Sigmoid colon (tissue), 7 donors: ENCODE measurements around the gene MT1A. TPM values are rescaled to one million over a fixed set of nuclear protein-coding genes. Genes with fewer than 3 reads are reported as not detected.

ENCODE experiments used
- DNase-seq: peaks from one replicate; pipeline ENCODE4 v3.0.0-alpha.2; 2019
- H3K27ac ChIP-seq, 4 donors: fragments of 200-600 bp; sonication (generic); one replicate each; pipeline ENCODE4 v1.5.1; 2016 to 2019; ENCODE audit warnings: mild to moderate bottlenecking in 1 of 4
- H3K27me3 ChIP-seq, 3 donors: fragments of 200-600 bp; sonication (generic); one replicate each; pipeline ENCODE4 v1.5.1; 2019; ENCODE audit warnings: mild to moderate bottlenecking in 1 of 3
- H3K36me3 ChIP-seq, 4 donors: fragments of 200-600 bp; sonication (generic); one replicate each; pipeline ENCODE4 v1.5.1; 2016 to 2019
- H3K4me1 ChIP-seq, 4 donors: fragments of 200-600 bp; sonication (generic); one replicate each; pipeline ENCODE4 v1.5.1; 2017 to 2019
- H3K4me3 ChIP-seq, 4 donors: fragments of 200-600 bp; sonication (generic); one replicate each; pipeline ENCODE4 v1.5.1; 2017 to 2019; ENCODE audit warnings: mild to moderate bottlenecking in 2 of 4, moderate library complexity in 1 of 4
- H3K9me3 ChIP-seq, 4 donors: fragments of 200-600 bp in 3 of 4; sonication (generic) in 3 of 4; one replicate each; pipeline versions ENCODE4 v1.5.1 to v1.6.1; 2013 to 2019
- EP300 ChIP-seq, 4 donors: sonication (generic); formaldehyde crosslinking; IDR thresholded peaks; one replicate each; pipeline ENCODE4 v1.6.1; 2017; ENCODE audit warnings: antibody characterized with exemption in 4 of 4
- POLR2A ChIP-seq, 2 donors: fragments of 450-650 bp; IDR thresholded peaks; one replicate each; pipeline ENCODE4 v1.6.1; 2016; ENCODE audit warnings: antibody characterized with exemption in 2 of 2, mild to moderate bottlenecking in 2 of 2, moderate library complexity in 2 of 2
- POLR2AphosphoS5 ChIP-seq, 4 donors: sonication (generic); formaldehyde crosslinking; IDR thresholded peaks; one replicate each; pipeline ENCODE4 v1.6.1; 2017; ENCODE audit warnings: antibody characterized with exemption in 4 of 4
- WGBS, 2 donors: extraction: QIAGEN DNeasy Blood & Tissue Kit; methylation state at CpG; one replicate each; pipeline ENCODE4 v1.1.7; 2013; 5-methylcytosine and 5-hydroxymethylcytosine counted together
- intact Hi-C: fragments of 100-400 bp; cut with DNase I; formaldehyde crosslinking; loops from one replicate; pipeline ENCODE4 v1.15.1; 2023
- polyA plus RNA-seq, 3 donors: library from polyadenylated mRNA; stranded (reverse); fragments of 200-250 nt; gene quantifications; one replicate each; pipeline ENCODE4 v1.2.3, GENCODE V29; 2013
- total RNA-seq, 4 donors: library from RNA; depleted of rRNA; stranded (reverse); fragments of >200 nt; gene quantifications; one replicate each; pipeline ENCODE4 v1.1.0, GENCODE V29; 2016
- TF ChIP-seq, protein P1 (sequence below), 4 experiments: fragments of 450-650 bp in 3 of 4; fragments of 200-600 bp in 1 of 4; IDR thresholded peaks; one replicate each; pipeline ENCODE4 v1.5.1; 2016 to 2019; ENCODE audit warnings: antibody characterized with exemption in 4 of 4, mild to moderate bottlenecking in 3 of 4, moderate library complexity in 2 of 4
- donor health status: healthy with polysubstance abuse.
- donor health status: Bipolar disorder and iron deficiency.
- donor health status: healthy.

Gene MT1A
- total and polyA plus RNA-seq, 7 donors = 13.9 to 63.4 (median 30.3) TPM; not detected in 2

DNA sequence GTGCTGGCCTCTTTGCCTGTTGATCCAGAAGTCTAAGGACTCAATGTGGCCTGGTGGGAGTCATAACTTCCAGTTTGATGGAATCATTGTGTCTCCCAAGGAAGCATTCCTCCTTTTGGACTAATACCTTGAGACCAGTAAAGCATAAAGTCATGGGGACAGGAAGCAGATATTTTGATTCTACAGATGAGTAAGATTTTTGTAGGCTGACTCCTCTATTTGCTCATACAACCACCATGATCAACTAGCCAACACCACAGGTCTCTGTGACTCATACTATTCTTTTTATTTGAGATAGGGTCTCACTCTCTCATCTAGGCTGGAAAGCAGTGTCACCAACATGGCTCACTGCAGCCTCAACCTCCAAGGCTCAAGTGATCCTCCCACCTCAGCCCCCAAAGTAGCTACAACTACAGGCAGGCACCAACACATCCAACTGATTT lies 23.9 kb upstream of the MT1A start:
- no peak for DNase-seq
- Histone ChIP-seq H3K4me3 (no peak overlapping the region), H3K27ac (no peak overlapping the region), H3K36me3 (no peaks in the 10 kb centered on the region), H3K4me1 (peaks cover 0 to 28% (median 20%) of the 10 kb centered on the region in 4 donors), H3K9me3 (no peaks in the 10 kb centered on the region), H3K27me3 (no peaks in the 10 kb centered on the region)
- intact Hi-C loops = no loop called here
- TF ChIP-seq POLR2A (IDR thresholded peaks at IDR 0.05) (no peak), POLR2AphosphoS5 (IDR thresholded peaks at IDR 0.05) (no peak), EP300 (IDR thresholded peaks at IDR 0.05) (no peak)
- TF ChIP-seq, protein P1, sequence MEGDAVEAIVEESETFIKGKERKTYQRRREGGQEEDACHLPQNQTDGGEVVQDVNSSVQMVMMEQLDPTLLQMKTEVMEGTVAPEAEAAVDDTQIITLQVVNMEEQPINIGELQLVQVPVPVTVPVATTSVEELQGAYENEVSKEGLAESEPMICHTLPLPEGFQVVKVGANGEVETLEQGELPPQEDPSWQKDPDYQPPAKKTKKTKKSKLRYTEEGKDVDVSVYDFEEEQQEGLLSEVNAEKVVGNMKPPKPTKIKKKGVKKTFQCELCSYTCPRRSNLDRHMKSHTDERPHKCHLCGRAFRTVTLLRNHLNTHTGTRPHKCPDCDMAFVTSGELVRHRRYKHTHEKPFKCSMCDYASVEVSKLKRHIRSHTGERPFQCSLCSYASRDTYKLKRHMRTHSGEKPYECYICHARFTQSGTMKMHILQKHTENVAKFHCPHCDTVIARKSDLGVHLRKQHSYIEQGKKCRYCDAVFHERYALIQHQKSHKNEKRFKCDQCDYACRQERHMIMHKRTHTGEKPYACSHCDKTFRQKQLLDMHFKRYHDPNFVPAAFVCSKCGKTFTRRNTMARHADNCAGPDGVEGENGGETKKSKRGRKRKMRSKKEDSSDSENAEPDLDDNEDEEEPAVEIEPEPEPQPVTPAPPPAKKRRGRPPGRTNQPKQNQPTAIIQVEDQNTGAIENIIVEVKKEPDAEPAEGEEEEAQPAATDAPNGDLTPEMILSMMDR (IDR thresholded peaks at IDR 0.05) = no peak

GRCh38 chr16:56615353-56615752 lies 23.1 kb upstream of the MT1A start:
- Histone ChIP-seq H3K4me3 (no peak overlapping the region), H3K9me3 (no peaks in the 10 kb centered on the region), H3K27me3 (no peaks in the 10 kb centered on the region), H3K4me1 (peaks cover 0 to 22% (median 13%) of the 10 kb centered on the region in 4 donors), H3K36me3 (no peaks in the 10 kb centered on the region), H3K27ac (no peak overlapping the region)
- no peak for DNase-seq
- intact Hi-C loops = no loop called here
- 93 to 95% methylated on average over 3 of the region's 3 CpGs for WGBS, 2 donors
- TF ChIP-seq POLR2A (IDR thresholded peaks at IDR 0.05) (no peak), EP300 (IDR thresholded peaks at IDR 0.05) (no peak), POLR2AphosphoS5 (IDR thresholded peaks at IDR 0.05) (no peak)
- TF ChIP-seq, protein P1 (IDR thresholded peaks at IDR 0.05) = no peak

DNA sequence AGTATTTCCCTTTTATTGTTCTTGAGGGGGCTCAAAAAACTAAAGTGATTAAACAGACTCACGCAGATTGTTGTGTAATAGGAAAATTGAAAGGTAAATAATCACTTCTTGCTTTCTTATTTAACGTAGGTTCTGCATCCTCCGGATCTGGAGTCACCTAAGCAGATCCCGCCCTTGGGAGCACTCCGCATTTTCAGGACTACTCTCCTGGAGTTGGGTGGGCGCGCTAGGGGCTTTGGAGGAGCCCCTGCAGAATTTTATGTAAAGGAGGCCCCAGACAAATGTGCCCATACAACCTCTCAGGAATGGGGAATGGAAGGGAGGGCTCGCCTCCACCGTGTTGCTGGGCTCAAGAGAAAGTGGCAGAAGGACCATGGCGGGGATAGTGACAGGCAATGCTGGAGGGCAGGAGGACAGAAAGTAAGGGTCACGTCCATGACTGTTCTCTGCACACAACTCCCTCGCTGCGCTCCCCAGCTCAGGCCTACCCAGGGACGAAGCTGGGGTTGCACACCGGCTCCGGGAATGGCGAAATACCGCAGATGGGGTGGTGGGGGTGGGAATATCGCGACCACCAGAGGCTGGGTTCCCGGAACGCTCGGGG lies 21.8 kb upstream of the MT1A start:
- Histone ChIP-seq H3K36me3 (no peaks in the 10 kb centered on the region), H3K4me3 (peak overlapping the region in 3 of 4 donors; percentile 38 to 49 (median 48)), H3K27ac (peak overlapping the region; percentile 54 to 61 (median 56)), H3K4me1 (peaks cover 0 to 14% (median 9%) of the 10 kb centered on the region in 4 donors), H3K27me3 (no peaks in the 10 kb centered on the region), H3K9me3 (no peaks in the 10 kb centered on the region)
- TF ChIP-seq, protein P1 (IDR thresholded peaks at IDR 0.05) = no peak
- TF ChIP-seq POLR2A (IDR thresholded peaks at IDR 0.05) (no peak), POLR2AphosphoS5 (IDR thresholded peaks at IDR 0.05) (no peak), EP300 (IDR thresholded peaks at IDR 0.05) (no peak)
- WGBS, 2 donors = 52 to 60% methylated on average over 23 of the region's 23 CpGs
- DNase-seq = no peak
- intact Hi-C loops = no loop called here

DNA sequence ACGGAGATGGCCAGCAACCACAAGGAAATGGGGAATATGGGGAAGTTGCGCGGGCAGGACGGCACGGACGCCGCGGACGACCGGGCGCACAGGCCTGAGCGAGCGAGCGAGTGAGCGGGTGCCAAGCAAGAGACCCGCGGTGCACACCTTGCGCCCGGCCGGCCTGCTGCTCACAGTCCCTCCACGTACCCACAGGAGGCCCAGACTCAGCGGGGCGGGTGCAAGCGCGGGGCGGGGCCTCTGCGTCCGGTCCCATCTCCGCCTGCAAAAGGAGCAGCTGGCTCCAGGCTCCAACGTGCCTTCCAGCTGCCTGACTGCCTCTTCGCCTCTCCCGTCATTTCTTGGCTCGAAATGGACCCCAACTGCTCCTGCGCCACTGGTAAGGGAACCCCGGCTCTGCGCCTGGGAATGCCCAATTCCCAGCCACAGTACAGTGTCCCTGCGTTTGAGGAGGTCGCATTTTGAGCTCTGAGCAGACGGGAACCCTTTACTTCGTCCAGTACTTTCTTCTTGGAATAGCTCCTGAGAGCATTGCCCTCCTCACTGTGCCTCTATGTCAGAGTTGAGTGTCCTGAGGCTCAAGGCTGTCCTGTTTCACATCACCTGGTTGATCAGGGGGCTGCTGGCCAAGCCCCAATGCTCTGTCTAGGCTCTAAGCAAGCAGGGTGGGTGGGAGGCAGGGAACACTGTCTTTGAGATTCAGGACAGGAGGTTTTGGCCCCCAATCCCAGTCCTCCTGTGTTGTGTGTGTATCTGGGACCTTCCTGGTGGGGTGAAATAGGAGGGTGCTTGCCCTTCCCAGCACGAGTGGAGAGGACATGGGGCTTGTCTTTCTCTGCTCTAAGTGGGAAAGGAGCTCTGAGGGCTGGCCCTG lies 21.0 kb upstream of the MT1A start:
- Histone ChIP-seq H3K9me3 (no peaks in the 10 kb centered on the region), H3K27me3 (no peaks in the 10 kb centered on the region), H3K4me3 (peak overlapping the region in 3 of 4 donors; percentile 38 to 49 (median 48)), H3K36me3 (no peaks in the 10 kb centered on the region), H3K27ac (peak overlapping the region; percentile 54 to 61 (median 56)), H3K4me1 (peaks cover 0 to 14% (median 9%) of the 10 kb centered on the region in 4 donors)
- 3 to 5% methylated on average over 41 of the region's 41 CpGs for WGBS, 2 donors
- peak; percentile 43 to 70 (median 65) for TF ChIP-seq POLR2AphosphoS5 (IDR thresholded peaks at IDR 0.05)
- no peak for TF ChIP-seq POLR2A (IDR thresholded peaks at IDR 0.05)
- peak; percentile 92 for DNase-seq
- intact Hi-C loops = no loop called here

- Histone ChIP-seq H3K9me3 (no peaks in the 10 kb centered on the region), H3K27ac (peak overlapping the region in 1 of 4 donors; percentile 54), H3K4me3 (no peak overlapping the region), H3K4me1 (peaks cover 0 to 14% (median 9%) of the 10 kb centered on the region in 4 donors), H3K27me3 (no peaks in the 10 kb centered on the region), H3K36me3 (no peaks in the 10 kb centered on the region)
- TF ChIP-seq EP300 (IDR thresholded peaks at IDR 0.05) (no peak), POLR2AphosphoS5 (IDR thresholded peaks at IDR 0.05) (no peak)
- intact Hi-C loops = no loop called here
- no peak for DNase-seq
- 73 to 88% methylated on average over 6 of the region's 6 CpGs for WGBS, 2 donors
Measured at GRCh38 chr16:56618138-56618537, 20.3 kb upstream of the MT1A start.
